Activated CD8-positive, alpha-beta memory T cell treated with anti-CD3 and anti-CD28 coated beads for 1 hour (primary cell): ENCODE results near the gene NDUFC2.
A peak's percentile ranks its signal among the peaks of the same experiment; 100 is the strongest.
"Not testable (repeated sequence)": the region's sequence is repeated elsewhere in the genome, so short reads cannot be mapped to it uniquely, and the experiment has no call there.

Source experiments
- DNase-seq, 2 donors: peaks; one replicate each; pipeline ENCODE4 v3.0.0-alpha.2; 2020; ENCODE audit warnings: low read depth in 1 of 2; ENCODE audit errors: extremely low read depth in 1 of 2

The NDUFC2 gene

DNA sequence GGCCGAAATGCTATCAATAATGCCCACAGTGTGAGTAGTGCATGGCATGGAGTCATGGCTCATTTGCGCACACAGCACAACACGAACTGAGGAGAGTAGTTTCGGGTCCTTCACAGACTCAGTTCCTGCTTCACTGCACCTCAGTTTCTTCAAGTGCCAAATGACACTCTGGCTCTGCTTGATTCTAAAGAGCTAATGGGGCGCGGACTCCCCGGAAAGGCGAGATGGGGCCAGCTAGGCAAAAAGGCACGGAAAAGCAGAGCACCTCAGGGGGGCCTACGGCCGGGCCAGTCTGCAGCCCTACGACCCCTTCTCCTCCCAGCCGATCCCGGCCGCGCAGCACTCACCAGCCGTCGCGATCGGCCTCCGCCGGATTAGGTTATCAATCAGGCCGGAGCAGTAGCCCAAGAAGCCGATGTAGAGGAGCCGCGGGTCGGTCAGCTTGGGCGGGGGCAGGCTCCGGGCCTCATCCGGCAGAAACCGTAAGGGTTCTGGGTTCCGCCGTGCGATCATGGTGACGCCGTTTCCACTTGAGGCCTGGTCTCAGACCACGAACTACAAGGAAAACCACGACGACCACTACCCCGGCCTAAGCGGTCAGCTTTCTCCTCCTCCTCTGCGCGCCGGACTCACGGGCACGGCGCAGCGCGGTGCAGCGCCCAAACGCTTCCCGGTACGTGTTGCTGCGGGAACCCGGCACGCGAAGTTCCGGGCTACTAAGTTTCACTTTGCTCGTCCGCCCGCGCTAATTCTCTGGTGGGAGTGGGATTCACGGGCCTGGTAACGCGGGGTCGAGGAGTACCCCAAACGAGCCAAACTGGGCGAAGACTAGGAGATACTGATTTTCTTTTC lies at the start of gene NDUFC2:
NDUFC2 (minus strand) TSS at position 631 of the 852 bp plus-strand sequence; CDS start at position 513, 118 bp downstream.
- peak in 1 of 2 donors; percentile 42 for DNase-seq

- DNase-seq: no peak
Observed at GRCh38 chr11:78127403-78127802, 47.7 kb upstream of the NDUFC2 start.

GRCh38 chr11:78112582-78113275 lies 33.1 kb upstream of the NDUFC2 start:
- DNase-seq: no peak

DNA sequence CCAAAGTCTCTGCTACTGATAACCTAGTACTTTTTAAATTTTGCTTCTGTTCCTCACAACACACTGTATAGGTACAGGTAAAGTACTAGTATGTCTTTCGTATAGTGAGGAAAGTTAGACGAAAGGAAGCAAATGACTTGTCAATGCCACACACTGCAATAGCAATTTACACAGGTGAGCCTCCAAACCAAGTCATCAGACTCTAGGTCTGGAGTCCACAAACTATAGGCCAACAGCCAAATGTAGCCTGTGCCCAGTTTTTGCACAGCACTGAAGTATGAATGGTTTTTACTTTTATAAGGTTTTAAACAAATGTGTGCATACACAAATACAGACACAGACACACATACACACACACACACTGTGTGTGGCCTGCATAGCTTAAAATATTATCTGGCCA lies 31.6 kb upstream of the NDUFC2 start:
- DNase-seq: no peak

DNA sequence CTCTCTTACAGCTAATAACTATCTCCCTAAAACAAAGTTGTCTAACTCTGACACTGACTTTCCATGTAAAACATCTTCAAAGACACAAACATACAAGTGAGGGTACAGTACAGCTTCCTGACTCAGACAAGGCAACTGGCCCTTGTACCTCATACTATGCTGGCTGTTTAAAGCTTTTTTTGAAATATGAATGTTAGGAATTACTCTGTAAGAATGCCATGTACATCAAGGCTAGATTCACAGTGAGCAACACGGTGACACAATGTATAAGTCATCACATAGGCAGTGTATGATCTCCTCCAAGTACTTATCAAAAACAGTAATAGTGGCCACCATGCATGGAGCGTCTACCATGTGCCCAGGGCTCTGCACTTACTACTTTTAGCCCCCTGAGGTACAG lies 31.2 kb upstream of the NDUFC2 start:
- no peak for DNase-seq

GRCh38 chr11:78110351-78110750 lies 30.7 kb upstream of the NDUFC2 start:
- DNase-seq: no peak

DNA sequence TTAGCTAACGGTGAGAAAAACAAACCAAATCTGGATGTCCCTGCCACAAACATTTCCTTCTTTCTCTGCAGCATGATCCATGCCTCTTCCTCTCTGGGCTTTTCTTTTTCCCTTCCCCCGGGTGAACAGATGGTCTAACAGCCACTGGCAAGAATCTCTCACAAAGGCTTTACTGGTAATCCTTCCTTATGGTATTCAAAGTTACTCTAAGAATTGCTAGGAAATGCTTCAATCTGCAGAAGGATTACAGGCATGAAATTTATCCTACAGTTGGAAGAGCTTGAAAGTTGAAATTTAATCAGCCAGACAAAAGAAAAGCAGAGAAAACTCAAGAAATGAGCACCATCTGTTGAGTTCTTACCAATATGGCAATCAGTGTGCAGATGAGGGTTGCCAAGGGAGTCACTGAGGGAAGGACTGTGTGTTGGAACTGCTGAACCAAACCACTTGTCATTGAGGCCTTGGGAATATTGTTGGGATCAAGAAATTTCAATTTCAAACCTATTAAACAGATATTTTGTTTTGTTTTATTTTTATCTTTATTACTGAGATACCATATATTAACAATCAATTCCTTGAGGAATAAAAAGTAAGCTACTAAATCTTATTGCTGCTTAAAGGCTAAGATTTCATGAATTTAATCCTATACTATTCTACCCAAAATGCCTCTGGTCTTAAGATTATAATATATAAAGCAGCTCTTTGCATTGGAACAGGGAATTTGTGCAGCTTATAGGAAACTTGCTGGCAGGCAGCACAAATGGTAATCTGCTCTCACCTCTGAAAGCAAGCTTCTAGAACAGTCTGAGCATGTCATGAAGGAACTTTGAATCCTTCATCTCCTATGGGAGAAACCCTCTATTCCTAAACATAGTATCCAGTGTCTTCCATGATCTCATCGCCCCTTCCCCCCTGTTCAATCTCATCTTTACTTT lies 29.7 kb upstream of the NDUFC2 start:
- no peak for DNase-seq

DNA sequence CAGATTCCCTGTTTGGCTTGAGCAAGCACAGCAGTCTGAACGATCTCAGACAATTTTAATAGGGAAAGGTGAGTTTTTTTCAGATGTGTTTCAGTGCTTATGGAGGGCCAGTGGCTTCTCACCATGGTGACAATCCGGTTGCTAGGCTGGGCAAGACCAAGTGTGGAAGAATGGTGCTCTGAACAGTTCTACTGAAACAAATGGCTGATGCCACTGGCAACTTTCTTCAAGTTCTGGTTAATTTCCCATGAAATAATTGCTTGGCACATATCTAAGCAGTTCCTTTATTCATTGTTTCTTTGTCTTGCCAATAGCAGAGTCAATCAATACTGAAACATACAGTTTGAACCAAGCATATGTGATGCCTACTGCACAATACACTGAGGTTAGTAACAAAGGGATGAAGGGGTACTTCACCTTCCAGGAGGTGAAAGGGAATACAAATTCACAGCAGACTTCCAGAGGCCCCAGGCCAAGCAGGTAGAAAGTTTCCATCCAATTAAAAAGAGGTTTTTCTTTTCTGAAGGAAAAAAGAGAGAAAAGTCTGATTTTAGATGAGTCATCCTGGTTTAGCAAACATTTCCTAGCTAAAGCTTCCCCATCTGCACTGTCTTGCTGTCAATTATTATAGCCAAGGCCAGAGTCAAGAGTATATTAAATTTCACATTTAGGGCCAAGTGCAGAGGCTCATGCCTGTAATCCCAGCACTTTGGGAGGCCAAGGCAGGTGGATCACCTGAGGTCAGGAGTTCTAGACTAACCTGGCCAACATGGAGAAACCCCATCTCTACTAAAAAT lies 21.2 kb upstream of the NDUFC2 start:
- DNase-seq: no peak

DNA sequence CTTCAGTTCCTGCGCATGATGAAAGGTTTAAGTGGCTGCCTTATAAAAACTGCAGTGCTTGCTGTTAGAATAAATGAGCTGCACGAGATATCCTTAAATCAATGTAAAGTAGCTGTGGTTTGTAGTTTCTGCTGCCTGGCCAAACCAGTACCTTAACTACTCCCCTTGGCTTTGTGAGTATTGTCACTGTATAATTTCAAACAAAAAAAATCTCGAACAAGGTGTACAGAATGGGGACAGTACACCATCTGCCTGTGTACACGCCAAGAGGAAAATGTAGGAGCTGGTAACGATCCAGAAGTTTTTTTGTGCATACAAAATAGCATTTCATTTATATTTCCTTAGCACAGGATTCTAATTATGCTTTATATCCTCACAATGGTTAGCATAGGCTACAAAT lies 20.6 kb upstream of the NDUFC2 start:
- DNase-seq: no peak

DNA sequence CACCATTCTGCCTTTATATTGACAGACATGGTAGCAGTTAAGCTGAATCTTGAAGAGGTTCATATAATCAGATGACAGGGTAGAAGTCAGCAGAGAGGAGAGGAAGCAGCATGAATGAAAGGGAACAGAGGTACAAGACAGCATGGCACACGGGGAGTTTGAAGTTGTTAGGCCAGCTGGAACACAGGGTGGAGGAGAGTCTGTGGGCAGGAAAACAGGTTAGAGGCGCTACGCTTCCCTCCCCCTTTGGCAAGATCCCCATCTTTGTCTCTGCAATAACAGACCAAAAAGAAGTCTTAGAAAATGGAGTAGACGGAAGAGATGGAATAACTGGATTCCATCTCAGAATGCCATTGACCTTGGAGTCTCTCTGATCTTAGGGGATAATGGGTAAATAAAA lies 20.0 kb upstream of the NDUFC2 start:
- no peak for DNase-seq

GRCh38 chr11:78097666-78098385 lies 18.2 kb upstream of the NDUFC2 start:
- DNase-seq: no peak

DNA sequence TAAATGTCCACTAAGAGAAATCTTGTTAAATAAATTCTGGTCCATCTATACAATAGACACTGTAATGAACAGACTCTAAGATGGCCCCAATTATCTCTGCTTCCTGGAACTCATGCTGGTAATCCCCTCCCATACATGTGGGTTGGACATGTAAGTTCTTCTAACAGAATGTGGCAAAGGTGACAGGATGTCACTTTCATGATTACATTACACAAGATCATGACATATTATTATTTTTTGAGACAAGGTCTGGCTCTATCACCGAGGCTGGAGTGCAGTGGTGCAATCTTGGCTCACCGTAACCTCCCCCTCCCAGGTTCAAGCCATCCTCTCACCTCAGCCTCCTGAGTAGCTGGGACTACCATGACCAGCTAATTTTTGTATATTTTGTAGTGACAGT lies 14.6 kb upstream of the NDUFC2 start:
- no peak for DNase-seq

DNA sequence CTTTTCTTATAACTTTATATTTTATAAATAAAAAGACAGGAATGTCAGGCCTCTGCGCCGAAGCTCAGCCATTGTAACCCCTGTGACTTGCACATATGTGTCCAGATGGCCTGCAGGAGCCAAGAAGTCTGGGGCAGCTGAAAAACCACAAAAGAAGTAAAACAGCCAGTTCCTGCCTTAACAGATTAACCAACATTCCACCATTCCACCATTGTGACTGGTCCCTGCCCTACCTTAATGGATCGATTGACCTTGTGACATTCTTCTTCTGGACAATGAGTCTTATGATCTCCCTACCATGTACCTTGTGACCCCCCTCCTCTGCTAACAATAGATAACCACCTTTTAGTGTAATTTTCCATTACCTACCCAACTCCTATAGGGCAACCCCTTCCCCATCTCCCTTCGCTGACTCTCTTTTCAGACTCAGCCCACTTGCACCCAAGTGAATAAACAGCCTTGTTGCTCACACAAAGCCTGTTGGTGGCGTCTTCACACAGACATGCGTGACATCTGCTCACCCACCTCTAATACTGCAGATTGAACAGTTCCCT lies 6.9 kb upstream of the NDUFC2 start:
- not testable (repeated sequence) for DNase-seq

- DNase-seq: no peak
Observed at GRCh38 chr11:78085972-78086371, 6.3 kb upstream of the NDUFC2 start.

DNA sequence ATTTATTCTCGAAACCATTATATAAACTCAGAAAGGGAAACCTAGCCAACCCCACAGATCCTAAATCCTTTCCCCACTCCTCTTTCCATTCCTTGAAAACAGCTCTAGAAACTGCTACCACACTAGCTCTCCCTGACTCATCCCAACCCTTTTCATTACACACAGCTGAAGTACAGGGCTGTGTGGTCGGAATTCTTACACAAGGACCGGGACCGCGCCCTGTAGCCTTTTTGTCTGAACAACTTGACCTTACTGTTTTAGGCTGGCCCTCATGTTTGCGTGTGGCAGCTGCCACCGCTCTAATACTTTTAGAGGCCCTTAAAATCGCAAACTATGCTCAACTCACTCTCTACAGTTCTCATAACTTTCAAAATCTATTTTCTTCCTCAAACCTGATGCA lies 4.8 kb upstream of the NDUFC2 start:
- DNase-seq: not testable (repeated sequence)

GRCh38 chr11:78083021-78083420 lies 3.4 kb upstream of the NDUFC2 start:
- DNase-seq: no peak

GRCh38 chr11:78082146-78082545 lies 2.5 kb upstream of the NDUFC2 start:
- DNase-seq: no peak

DNA sequence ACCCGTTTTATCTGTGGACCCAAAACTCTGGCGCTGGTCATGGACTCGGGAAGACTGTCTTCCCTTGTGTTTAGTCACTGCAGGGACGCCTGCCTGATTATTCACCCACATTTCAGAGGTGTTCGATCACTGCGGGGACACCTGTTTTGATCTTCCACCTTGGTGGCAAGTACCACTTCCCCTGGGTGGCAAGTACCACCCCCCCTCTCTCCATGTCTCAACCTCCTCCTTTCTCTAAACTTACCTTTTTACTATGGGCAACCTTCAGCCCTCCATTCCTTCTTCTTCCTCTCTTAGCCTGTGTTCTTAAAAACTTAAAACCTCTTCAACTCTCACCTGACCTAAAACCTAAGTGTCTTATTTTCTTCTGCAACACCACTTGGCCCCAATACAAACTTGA lies 1.9 kb upstream of the NDUFC2 start:
- no peak for DNase-seq

DNA sequence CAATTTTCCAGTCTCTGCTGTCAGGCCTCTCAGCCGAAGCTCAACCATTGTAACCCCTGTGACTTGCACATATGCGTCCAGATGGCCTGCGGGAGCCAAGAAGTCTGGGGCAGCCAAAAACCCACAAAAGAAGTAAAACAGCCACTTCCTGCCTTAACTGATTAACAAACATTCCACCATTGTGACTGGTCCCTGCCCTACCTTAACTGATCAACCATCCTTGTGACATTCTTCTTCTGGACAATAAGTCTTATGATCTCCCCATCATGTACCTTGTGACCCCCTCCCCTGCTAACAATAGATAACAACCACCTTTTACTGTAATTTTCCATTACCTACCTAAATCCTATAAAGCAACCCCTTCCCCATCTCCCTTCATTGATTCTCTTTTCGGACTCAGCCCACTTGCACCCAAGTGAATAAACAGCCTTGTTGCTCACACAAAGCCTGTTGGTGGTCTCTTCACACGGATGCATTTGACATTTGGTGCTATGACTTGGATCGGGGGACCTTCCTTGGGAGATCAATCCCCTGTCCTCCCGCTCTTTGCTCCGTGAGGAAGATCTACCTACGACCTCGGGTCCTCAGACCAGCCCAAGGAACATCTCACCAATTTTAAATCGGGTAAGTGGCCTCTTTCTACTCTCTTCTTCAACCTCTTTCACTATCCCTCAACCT lies 1.3 kb upstream of the NDUFC2 start:
- DNase-seq: no peak
